ENCODE results near the gene BTBD9.

DNA sequence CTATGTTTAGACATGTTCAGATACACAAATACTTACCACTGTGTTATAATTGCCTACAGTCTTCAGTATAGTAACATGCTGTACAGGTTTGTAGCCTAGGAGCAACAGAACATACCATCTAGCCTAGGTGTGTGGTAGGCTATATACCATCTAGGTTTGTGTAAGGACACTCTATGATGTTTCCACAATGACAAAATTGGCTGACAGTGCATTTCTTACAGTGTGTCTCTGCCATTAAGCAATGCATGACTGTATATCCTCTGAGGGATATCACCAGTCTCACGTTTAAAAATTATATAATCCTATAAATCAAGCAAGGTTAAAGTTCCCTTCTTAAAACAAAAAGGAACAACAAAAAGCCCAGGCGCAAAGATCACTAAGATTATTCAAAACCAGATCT is 352.2 kb downstream of the BTBD9 start:
- TF ChIP-seq, protein P1, sequence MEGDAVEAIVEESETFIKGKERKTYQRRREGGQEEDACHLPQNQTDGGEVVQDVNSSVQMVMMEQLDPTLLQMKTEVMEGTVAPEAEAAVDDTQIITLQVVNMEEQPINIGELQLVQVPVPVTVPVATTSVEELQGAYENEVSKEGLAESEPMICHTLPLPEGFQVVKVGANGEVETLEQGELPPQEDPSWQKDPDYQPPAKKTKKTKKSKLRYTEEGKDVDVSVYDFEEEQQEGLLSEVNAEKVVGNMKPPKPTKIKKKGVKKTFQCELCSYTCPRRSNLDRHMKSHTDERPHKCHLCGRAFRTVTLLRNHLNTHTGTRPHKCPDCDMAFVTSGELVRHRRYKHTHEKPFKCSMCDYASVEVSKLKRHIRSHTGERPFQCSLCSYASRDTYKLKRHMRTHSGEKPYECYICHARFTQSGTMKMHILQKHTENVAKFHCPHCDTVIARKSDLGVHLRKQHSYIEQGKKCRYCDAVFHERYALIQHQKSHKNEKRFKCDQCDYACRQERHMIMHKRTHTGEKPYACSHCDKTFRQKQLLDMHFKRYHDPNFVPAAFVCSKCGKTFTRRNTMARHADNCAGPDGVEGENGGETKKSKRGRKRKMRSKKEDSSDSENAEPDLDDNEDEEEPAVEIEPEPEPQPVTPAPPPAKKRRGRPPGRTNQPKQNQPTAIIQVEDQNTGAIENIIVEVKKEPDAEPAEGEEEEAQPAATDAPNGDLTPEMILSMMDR (IDR thresholded peaks at IDR 0.05), result no peak
- no peak for TF ChIP-seq POLR2A (IDR thresholded peaks at IDR 0.05)
